HG03558 (cell line): ENCODE data around the gene SH3PXD2A.
"Not testable (repeated sequence)": the region's sequence is repeated elsewhere in the genome, so short reads cannot be mapped to it uniquely, and the experiment has no call there.

Experiments used
- ATAC-seq: cut with Tn5 transposase; IDR thresholded peaks from one replicate; pipeline ENCODE4 v1.9.1; 2021; ENCODE audit warnings: moderate number of reproducible peaks; ENCODE audit not compliant: unreplicated experiment; ENCODE audit errors: extremely low read depth

The SH3PXD2A gene

GRCh38 chr10:103677486-103678177 is 177.7 kb downstream of the SH3PXD2A start:
- no peak for ATAC-seq

- no peak for ATAC-seq
Measured at GRCh38 chr10:103676851-103677417, 178.4 kb downstream of the SH3PXD2A start.

- ATAC-seq = no peak
Measured at GRCh38 chr10:103676058-103676785, 179.2 kb downstream of the SH3PXD2A start.

GRCh38 chr10:103673606-103674005 is 181.8 kb downstream of the SH3PXD2A start:
- no peak for ATAC-seq

DNA sequence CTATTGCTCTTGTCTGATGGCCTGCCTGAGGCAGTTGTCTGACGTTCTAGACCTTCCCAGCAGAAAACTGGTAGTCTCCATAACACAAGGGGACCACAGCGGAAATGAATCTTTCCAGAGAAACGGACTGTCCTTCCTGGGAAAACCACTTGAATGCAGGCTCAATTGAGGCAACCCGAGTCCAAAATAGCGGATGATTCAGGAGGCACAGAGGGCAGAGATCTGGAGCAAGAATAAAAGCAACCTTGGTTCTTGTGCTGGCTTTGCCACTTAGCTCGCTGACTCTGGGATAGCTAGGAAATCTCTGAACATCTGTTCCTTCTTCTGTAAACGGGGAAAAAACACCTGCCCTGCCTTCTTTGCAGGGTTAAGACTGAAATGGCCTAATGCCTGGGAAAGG is 183.0 kb downstream of the SH3PXD2A start:
- ATAC-seq = no peak

DNA sequence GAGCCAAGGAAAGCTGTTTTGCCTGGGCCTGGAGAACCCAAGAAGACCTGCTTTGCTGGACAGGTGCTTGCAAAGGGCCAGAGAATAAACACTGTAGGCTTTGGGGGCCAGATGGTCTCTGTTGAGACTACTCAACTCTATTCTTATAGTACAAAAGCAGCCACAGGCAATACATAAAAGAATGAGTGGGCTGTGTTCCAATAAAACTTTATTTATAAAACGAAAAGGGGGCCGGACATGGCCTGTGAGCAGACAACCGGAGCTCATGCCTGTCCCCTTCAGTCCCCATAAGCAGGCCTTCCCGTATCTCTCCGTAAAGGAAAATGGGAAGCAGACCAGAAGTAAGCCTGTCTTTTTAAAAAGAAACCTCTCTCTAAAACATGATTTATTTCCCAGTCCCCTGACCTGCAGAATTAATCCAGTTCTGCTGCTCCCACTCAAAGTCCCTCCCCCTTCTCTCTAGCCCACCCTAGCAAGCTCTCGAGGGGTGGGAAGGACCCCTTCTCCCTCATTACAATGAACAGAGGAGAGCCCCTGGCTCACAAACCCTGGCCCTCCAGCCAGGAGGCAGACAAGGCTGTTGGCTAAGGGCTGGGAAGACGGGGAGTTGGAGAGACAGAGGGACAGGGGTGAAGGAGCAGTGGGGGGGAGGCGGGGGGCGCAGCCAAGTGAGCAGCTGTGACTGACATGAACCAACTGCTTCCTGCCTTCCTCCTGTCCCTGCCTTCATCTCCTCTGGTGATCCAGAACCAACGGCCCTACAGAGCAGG is 184.1 kb downstream of the SH3PXD2A start:
- no peak for ATAC-seq

DNA sequence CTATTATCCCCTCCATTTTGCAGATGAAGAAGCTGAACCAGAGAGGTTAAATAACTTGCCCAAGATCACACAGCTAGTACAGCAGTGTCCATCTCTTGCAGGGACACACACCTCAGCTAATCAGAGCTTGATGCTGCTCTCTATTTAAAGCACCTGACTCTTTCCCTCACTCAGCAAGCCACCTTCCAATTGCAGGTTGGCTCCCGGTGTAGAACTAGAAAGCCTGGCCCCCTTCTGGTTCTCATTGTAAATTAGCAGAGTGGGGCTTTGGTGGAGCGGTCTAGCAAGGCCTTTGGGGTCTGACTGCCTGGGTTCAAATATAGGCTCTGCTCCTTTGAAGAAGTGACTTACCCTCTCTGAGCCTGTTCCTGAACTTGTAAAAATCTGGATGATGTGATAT is 185.4 kb downstream of the SH3PXD2A start:
- no peak for ATAC-seq

DNA sequence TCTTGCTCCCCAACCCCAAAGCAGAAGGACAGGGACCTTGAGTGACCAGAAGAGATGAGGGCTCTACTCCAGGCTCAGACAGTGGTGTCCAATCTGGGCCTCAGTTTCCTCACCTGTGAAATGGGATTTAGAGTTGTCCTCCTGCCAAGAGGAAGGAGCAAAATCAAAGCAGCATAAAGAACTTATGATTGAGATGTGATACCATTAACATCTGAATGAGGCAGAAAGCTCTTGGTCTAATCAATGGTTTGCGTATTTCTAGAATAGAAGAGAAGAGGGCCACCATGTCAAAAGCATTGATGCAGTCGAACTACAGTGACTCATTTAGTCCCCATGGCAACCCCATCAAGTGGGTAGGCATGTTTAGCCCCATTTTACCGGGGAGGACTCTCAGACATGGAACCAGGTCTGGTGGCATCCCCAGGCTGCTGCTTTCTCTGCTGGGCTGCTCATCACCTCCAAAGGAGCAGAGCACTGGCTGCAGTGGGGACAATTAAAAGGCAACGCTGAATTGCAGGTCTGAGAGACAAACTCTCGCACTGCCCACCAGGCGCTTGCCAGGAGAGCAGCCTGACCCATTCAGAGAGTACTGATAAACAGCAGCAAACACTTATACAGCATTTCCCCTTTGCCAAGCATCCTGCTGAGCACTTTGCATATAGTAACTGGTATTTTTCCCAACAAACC is 186.0 kb downstream of the SH3PXD2A start:
- no peak for ATAC-seq

DNA sequence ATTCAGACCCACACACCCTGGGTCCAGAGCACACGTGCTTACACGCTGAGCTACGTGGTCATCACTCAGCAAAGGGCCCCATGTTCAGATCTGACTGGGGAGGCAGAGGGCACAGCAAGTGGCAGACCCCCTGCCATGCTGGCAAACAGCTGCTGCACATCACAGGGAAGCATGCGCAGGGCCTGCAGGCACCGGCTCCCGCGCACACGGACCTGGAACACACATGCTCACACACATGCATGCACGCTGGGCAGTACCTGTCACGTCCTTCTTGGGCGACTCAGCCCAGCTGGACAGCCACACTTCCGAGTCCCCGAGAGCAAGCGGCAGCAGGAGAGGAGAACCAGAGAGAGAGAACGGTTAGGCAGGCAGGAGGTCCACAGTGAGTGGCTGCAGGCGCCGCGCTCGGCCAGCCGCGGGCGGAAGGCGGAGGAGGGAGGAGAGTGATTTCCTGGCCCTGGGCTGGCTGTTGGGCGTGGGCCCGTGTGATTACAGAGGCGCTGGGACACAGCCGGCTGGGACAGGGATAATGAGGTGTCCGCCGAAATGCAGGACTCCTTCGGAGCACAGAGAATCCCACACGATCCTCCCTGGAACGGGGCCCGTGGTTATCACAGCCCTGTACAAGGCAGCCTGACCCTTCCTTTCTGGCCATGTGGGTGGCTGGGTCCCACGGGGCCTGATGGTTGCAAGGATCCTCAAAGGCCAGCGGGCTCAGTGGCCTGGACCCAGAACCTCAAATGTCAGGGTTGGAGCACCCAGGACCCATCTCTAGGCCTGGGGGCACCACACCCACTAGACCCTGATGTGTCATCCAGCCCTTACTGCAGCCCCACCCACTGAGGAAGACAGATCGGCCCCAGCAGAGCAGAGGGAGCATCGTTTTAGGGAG is 186.8 kb downstream of the SH3PXD2A start:
- no peak for ATAC-seq

GRCh38 chr10:103667356-103667755 is 188.0 kb downstream of the SH3PXD2A start:
- no peak for ATAC-seq

DNA sequence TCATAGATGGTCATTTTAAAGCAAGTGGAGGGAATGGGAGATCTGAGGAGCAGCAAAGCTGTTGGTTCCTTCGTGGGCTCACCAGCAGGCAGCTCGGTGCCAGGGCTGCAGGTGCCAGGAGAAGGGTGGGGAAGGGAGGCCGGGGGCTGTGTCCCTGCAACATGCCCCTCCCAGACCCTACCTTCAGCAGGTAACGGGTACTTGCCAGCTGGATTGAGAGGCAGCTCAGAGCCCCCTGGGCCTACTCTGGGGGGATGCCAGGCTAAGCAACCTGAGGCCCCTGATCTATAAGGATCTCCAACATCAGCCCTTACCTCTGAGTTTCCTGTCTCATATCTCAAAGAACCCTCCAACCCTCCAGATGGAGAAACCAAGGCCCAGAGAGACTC is 188.6 kb downstream of the SH3PXD2A start:
- no peak for ATAC-seq

DNA sequence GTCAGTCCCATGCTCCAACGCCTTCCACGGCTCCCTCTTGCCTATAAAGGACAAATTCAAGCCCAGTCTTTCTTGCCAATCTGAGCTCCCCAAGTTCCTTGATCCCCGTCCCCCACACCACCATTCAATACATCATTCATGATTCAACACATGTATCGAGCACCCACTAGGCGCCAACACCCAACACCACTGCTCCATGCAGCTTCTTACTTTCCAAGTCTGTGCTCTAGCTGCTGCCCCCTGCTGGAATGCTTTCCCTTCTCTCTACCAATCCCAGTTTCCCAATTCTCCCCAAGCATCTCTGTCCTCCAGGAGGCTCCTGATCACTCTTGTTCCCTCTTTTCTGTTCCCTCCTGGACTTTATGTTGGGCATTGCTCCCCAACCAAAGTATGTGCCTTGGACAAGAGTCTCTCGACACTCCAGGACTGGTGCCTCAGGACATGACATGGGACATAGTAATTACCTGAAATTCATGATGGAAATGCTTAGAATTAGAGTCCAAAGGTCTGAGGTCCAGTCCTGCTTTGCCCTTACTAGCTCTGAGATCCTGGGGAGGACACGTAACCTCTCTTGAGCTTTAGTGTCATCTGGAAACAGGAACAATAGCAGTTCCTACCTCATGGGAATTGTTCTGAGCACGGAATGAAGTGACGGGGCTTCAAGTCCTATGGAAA is 189.2 kb downstream of the SH3PXD2A start:
- no peak for ATAC-seq

DNA sequence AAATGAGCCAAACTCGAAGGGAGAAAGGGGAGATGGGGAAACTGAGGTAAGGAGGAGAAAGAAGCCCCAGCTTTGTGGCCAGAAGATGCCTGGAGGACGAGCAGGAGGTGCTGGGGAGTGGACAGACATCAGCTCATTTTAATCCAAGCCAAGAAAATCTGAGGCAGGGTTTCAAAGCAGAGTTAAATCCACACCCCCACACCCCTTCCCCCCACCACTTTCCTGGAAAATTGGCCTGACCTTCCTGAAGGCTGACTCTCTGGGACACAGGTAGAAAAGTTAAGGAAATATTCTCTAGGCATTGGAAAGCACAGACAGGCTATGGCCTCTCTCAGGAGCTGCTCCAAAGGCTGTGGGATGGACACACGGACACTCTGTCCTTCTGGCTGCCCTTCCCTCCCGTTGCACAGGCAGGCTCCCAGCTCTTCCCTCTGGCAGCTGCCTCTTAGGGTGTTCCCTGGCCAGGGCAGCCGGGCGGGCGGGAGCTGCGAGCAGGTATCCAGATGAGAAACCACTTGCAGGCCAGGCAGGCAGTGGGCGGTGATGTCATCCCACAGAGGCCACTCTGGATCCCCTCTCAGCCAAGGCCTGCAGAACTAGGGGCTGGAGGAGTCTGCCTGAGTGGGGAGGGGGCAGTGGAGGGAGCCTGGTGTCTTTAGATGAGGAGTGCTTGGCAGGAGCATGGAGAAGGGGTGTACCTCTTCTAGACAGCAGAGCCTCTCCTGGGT is 190.1 kb downstream of the SH3PXD2A start:
- ATAC-seq = no peak

DNA sequence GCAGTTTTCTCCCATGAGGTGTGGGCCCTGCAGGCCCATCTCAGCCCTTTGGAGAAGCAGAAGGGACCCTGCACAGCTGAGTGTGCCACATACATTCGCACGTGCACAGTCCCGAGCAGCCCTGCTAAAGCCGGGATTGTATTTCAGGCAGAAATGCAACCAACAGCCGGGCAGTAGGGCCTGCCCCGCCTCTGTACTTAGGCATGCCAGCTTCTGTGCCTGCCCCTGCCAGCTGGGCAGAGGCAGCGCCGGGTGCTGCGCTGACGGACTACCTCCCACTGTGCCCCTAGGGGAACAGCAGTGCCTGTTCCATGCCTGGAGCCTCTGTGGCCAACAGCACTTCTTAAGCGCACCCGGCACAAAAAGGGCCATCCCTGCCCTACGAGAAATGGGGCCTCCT is 191.6 kb downstream of the SH3PXD2A start:
- no peak for ATAC-seq

DNA sequence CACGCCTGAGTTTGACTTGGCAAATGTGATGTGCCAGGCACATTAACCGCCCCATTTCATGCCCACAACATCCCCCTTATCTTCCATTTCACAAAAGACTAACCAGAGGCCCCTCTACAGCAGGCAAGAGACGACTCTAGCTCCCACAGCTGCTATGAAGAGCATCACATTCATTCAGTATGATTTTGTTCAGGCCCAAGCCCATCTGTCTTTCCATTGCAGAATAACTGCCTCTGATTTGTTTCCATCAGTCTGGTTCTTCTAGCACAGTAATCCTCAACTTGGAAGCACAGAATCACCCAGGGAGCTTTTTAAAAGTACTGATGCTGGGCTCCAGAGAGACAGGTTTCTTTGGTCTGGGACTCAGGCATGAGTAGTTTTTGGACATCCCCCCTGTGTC is 192.1 kb downstream of the SH3PXD2A start:
- ATAC-seq = no peak

- not testable (repeated sequence) for ATAC-seq
Measured at GRCh38 chr10:103662704-103663103, 192.7 kb downstream of the SH3PXD2A start.

DNA sequence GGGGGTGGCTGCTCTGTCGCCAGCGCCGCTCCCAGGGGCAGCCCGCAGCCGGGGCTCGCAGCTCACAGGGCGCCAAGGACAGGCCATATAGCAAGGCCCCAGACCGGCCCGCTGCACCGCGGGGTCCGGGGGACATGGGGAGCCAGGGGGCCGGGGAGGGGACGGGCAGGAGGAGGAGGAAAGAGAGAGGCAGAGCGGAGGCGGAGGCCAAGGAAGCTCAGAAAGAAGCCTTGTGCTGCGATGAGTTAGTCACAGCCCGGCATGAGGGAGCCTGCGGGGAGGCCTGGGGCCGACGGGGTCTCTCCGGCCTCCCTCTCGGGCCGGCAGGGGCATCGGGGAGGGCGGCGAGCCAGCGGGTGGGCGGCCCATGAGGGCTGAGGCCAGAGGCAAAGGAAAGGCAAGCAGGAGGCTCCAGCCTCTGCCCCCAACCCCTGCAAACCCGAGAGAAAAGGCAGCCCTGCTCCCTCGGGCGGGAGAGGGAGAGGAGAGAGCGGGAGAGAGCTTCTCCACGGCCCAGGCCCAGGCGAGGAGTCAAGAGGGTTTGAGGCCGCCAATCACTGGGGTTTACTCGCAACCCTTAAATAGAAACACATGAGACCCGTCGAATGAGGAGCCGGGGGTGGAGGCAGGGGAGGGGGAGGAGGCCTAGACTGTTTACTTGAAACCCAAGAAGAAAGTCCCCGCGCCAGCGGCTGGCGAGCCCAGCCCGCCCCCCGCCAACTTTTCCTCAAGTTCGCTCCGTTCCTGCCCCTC is 194.0 kb downstream of the SH3PXD2A start:
- ATAC-seq = no peak
